GM23248 (cell line): ENCODE measurements around the gene GLDC. TPM values are rescaled to one million over a fixed set of nuclear protein-coding genes. Genes with fewer than 3 reads are reported as not detected.

Source experiments
- DNase-seq: peaks from one replicate; pipeline ENCODE4 v3.0.0-alpha.2; 2015
- H2AFZ ChIP-seq: fragments of 200-600 bp; sonication (generic); 2 replicates; pipeline ENCODE4 v1.6.1; 2016; ENCODE audit warnings: antibody characterized with exemption
- H3F3A ChIP-seq: fragments of 200-600 bp; sonication (generic); 2 replicates; pipeline ENCODE4 v1.6.1; 2016; ENCODE audit warnings: mild to moderate bottlenecking, antibody characterized with exemption, mixed run types; ENCODE audit not compliant: insufficient read depth
- H3K27ac ChIP-seq: fragments of 200-600 bp; sonication (generic); 2 replicates; pipeline ENCODE4 v1.5.1; 2016; ENCODE audit warnings: mild to moderate bottlenecking
- H3K27me3 ChIP-seq: fragments of 200-600 bp; sonication (generic); replicated peaks from 2 replicates; pipeline ENCODE4 v1.6.1; 2016; ENCODE audit warnings: mild to moderate bottlenecking; ENCODE audit not compliant: insufficient read depth
- H3K36me3 ChIP-seq: fragments of 200-600 bp; sonication (generic); 2 replicates; pipeline ENCODE4 v1.6.1; 2016; ENCODE audit warnings: low read depth, mild to moderate bottlenecking
- H3K4me1 ChIP-seq: fragments of 200-600 bp; sonication (generic); 2 replicates; pipeline ENCODE4 v1.6.1; 2016; ENCODE audit warnings: mild to moderate bottlenecking; ENCODE audit not compliant: insufficient read depth
- H3K4me2 ChIP-seq: fragments of 200-600 bp; sonication (generic); one replicate; pipeline ENCODE4 v1.6.1; 2016; ENCODE audit warnings: mild to moderate bottlenecking; ENCODE audit not compliant: unreplicated experiment
- H3K4me3 ChIP-seq: fragments of 200-600 bp; sonication (generic); 2 replicates; pipeline ENCODE4 v1.5.1; 2016; ENCODE audit warnings: mild to moderate bottlenecking
- H3K79me2 ChIP-seq: fragments of 200-600 bp; sonication (generic); 2 replicates; pipeline ENCODE4 v1.6.1; 2016; ENCODE audit warnings: mild to moderate bottlenecking; ENCODE audit not compliant: insufficient read depth
- H3K9ac ChIP-seq: fragments of 200-600 bp; sonication (generic); 2 replicates; pipeline ENCODE4 v1.6.1; 2016; ENCODE audit warnings: mild to moderate bottlenecking
- H3K9me2 ChIP-seq: fragments of 200-600 bp; sonication (generic); 2 replicates; pipeline ENCODE4 v1.6.1; 2016; ENCODE audit warnings: mixed run types, mild to moderate bottlenecking, moderate library complexity; ENCODE audit not compliant: insufficient read depth
- H3K9me3 ChIP-seq: fragments of 200-600 bp; sonication (generic); one replicate; pipeline ENCODE4 v1.6.1; 2017; ENCODE audit warnings: low read depth
- H4K20me1 ChIP-seq: fragments of 200-600 bp; sonication (generic); 2 replicates; pipeline ENCODE4 v1.6.0; 2016; ENCODE audit not compliant: insufficient read depth
- EZH2 ChIP-seq: fragments of 200-600 bp; sonication (generic); IDR thresholded peaks from 2 replicates; pipeline ENCODE4 v1.6.1; 2018; ENCODE audit warnings: antibody characterized with exemption, mild to moderate bottlenecking; ENCODE audit not compliant: insufficient read depth, poor library complexity, severe bottlenecking
- EZH2phosphoT487 ChIP-seq: fragments of 200-600 bp; sonication (generic); IDR thresholded peaks from 2 replicates; pipeline ENCODE4 v1.6.1; 2018; ENCODE audit warnings: antibody characterized with exemption, moderate library complexity, mild to moderate bottlenecking, low read depth; ENCODE audit not compliant: insufficient read depth
- WGBS, 2 experiments: methylation state at CpG; one replicate each; pipeline ENCODE4 v1.1.6; 2015 to 2017; ENCODE audit warnings: low lambda C conversion rate in 2 of 2, low coverage in 1 of 2; ENCODE audit errors: missing lambda C conversion rate in 2 of 2; 5-methylcytosine and 5-hydroxymethylcytosine counted together
- in situ Hi-C: fragments of 300-500 bp; cut with MboI; formaldehyde crosslinking; loops from 2 replicates; pipeline ENCODE4 v1.15.0; 2020
- polyA plus RNA-seq: library from polyadenylated mRNA; unstranded; fragments of >200 nt; fragmentation: Nextera tagmentation; extraction: Ambion mirVana; gene quantifications from 2 replicates; pipeline ENCODE4 v1.2.1, GENCODE V29; 2016
- total RNA-seq: library from RNA; depleted of rRNA; stranded (reverse); fragments of >200 nt; shearing (Covaris generic); gene quantifications from 2 replicates; pipeline ENCODE4 v1.2.3, GENCODE V29; 2014

GLDC gene
- total and polyA plus RNA-seq, 2 experiments from 2014 or later, result 0.11 to 0.48 TPM

- no peak overlapping the region for H3K4me3 ChIP-seq
- no peak for TF ChIP-seq EZH2phosphoT487
- TF ChIP-seq EZH2, result no peak
- H4K20me1 ChIP-seq, result no peaks in the 10 kb centered on the region
- H3K27ac ChIP-seq, result no peak overlapping the region
- no peaks in the 10 kb centered on the region for H3K9me3 ChIP-seq
- in situ Hi-C loops, result no loop called here
- H3F3A ChIP-seq, result no peaks in the 10 kb centered on the region
- no peak overlapping the region for H3K4me2 ChIP-seq
- peak; percentile 67 for DNase-seq
- H3K36me3 ChIP-seq, result no peaks in the 10 kb centered on the region
- no peaks in the 10 kb centered on the region for H3K27me3 ChIP-seq
- H2AFZ ChIP-seq, result peak overlapping the region; percentile 38; the same call in 1 of the 2 replicates
- no peaks in the 10 kb centered on the region for H3K4me1 ChIP-seq
- H3K9ac ChIP-seq, result no peak overlapping the region
- WGBS, 2 experiments, result 24 to 33% methylated on average over 3 of the region's 3 CpGs
- no peaks in the 10 kb centered on the region for H3K9me2 ChIP-seq
- H3K79me2 ChIP-seq, result no peaks in the 10 kb centered on the region
Observed at GRCh38 chr9:6538666-6539071, 106.9 kb downstream of the GLDC start.

DNA sequence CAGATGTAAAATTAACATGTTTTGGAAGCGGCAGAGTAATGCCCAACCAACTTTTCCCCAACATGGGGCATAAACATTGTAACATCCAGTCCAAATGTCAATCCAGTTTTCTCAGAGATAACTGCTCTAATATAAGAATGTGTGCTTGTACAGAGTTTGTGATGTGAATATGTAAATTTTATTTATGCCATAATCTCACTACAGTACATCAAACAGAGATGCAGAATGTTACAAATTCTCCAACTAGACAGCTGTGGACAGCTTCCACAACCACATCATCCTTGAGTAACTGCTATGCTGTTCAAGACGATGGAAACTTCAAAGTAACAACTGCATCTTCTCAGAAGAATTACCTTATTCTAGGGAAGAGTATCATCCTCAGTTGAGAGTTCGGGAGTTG, 109.9 kb downstream of the GLDC start:
- Histone ChIP-seq H3K27ac (no peak overlapping the region), H3K27me3 (no peaks in the 10 kb centered on the region), H3K4me3 (no peak overlapping the region), H3K9me2 (no peaks in the 10 kb centered on the region), H3K9ac (no peak overlapping the region), H3K9me3 (no peaks in the 10 kb centered on the region), H3K36me3 (no peaks in the 10 kb centered on the region), H3K4me2 (no peak overlapping the region), H4K20me1 (no peaks in the 10 kb centered on the region), H3F3A (no peaks in the 10 kb centered on the region), H3K4me1 (no peaks in the 10 kb centered on the region), H3K79me2 (no peaks in the 10 kb centered on the region), H2AFZ (no peak overlapping the region)
- no peak for TF ChIP-seq EZH2phosphoT487
- no peak for TF ChIP-seq EZH2
- no peak for DNase-seq
- in situ Hi-C loops, result no loop called here
- WGBS, 2 experiments, result 68 to 82% methylated on average over 3 of the region's 3 CpGs

GRCh38 chr9:6525326-6526045, 120.0 kb downstream of the GLDC start:
- H3K9me2 ChIP-seq, result no peaks in the 10 kb centered on the region
- no peaks in the 10 kb centered on the region for H3K27me3 ChIP-seq
- H3K27ac ChIP-seq, result no peak overlapping the region
- peak; percentile 15 for DNase-seq
- H3K4me2 ChIP-seq, result no peak overlapping the region
- H3K79me2 ChIP-seq, result no peaks in the 10 kb centered on the region
- TF ChIP-seq EZH2phosphoT487 (no peak), EZH2 (no peak)
- no peak overlapping the region for H3K9ac ChIP-seq
- H3K4me3 ChIP-seq, result no peak overlapping the region
- no peaks in the 10 kb centered on the region for H3K9me3 ChIP-seq
- H2AFZ ChIP-seq, result no peak overlapping the region
- H4K20me1 ChIP-seq, result no peaks in the 10 kb centered on the region
- H3K4me1 ChIP-seq, result peaks cover 9% of the 10 kb centered on the region
- H3K36me3 ChIP-seq, result peaks cover 25% of the 10 kb centered on the region; the same call in 1 of the 2 replicates
- WGBS, 2 experiments, result 7 to 8% methylated on average over 2 of the region's 2 CpGs
- in situ Hi-C loops, result no loop called here
- H3F3A ChIP-seq, result peaks cover 9% of the 10 kb centered on the region; the same call in 1 of the 2 replicates

DNA sequence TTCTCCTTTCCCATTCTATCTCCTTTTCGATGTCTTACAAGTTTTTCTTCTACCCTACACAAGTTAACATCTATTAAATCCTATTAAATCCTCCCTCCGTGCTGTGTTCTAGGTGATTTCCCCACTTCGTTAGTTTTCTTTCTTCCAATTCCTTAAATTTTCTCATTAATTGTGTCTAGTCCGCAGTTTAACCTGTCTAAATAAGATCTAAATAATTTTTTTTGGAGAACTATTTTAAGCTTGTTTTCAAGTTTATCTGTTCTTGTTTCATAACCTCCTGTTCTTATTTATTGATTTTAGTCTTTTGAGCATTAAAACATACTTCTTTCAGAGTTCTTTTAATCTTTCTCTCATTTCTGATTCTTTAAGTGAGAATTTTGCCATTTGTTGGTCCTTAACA, 123.3 kb downstream of the GLDC start:
- H3K9me3 ChIP-seq, result no peaks in the 10 kb centered on the region
- no peaks in the 10 kb centered on the region for H3K9me2 ChIP-seq
- WGBS, 2 experiments, result 85 to 90% methylated on average over 4 of the region's 4 CpGs
- TF ChIP-seq EZH2phosphoT487 (no peak), EZH2 (no peak)
- H3K4me3 ChIP-seq, result no peak overlapping the region
- H4K20me1 ChIP-seq, result no peaks in the 10 kb centered on the region
- no peak overlapping the region for H3K4me2 ChIP-seq
- H3K4me1 ChIP-seq, result peaks cover 9% of the 10 kb centered on the region
- H3K79me2 ChIP-seq, result no peaks in the 10 kb centered on the region
- in situ Hi-C loops, result no loop called here
- H3K36me3 ChIP-seq, result peaks cover 28% of the 10 kb centered on the region
- H3K27me3 ChIP-seq, result no peaks in the 10 kb centered on the region
- no peak for DNase-seq
- H2AFZ ChIP-seq, result no peak overlapping the region
- H3K27ac ChIP-seq, result no peak overlapping the region
- H3K9ac ChIP-seq, result no peak overlapping the region
- H3F3A ChIP-seq, result peaks cover 9% of the 10 kb centered on the region; the same call in 1 of the 2 replicates
